CD4-positive, alpha-beta T cell treated with Interferon alpha-2 for 1 hour (primary cell): ENCODE data around the gene TAC3.
"Not testable (repeated sequence)": the region's sequence is repeated elsewhere in the genome, so short reads cannot be mapped to it uniquely, and the experiment has no call there.

Experiments
- DNase-seq, 2 donors: peaks; one replicate each; pipeline ENCODE4 v3.0.0-alpha.2; 2020 to 2022

Gene TAC3

GRCh38 chr12:57016348-57016747, at the start of gene TAC3:
Gene TAC3, minus strand, starts transcription at chr12:57016529. Its CDS starts 732 bp downstream, at chr12:57015797.
- no peak for DNase-seq

DNA sequence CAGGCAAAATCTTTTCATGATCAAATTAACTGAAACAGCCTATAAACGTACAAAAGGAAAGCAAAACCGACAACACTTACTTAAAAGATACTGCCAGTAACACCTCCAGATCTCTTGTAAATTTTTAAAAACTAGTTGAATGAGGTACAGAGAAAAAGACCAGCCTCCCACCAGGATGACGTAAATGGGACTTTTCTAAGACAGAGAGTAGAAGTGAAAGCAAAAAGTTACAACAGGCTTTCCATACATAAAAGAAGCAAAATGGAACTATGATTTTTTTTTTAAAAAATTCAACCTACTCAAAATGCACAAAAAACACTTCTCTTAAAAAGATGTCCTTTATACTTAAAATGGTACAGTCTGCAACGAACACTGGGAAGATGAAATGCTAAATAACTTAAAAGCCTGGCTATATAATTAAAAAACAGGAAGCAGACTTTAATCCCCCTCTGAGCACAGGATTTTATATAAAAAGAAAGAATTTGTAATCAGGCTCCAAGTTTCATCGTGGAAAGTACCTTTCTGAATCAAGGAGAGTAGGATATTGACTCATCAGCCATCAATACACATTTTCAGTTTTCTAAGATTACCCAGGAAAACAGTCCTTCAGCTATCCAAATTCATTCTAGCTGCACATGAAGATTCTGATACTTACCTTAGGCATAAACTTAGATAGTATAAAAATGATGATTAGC, 47.8 kb upstream of the TAC3 start:
- peak; percentile 73 to 89 for DNase-seq

- no peak for DNase-seq
These were observed 42.1 kb upstream of the TAC3 start for GRCh38 chr12:57058454-57058853.

DNA sequence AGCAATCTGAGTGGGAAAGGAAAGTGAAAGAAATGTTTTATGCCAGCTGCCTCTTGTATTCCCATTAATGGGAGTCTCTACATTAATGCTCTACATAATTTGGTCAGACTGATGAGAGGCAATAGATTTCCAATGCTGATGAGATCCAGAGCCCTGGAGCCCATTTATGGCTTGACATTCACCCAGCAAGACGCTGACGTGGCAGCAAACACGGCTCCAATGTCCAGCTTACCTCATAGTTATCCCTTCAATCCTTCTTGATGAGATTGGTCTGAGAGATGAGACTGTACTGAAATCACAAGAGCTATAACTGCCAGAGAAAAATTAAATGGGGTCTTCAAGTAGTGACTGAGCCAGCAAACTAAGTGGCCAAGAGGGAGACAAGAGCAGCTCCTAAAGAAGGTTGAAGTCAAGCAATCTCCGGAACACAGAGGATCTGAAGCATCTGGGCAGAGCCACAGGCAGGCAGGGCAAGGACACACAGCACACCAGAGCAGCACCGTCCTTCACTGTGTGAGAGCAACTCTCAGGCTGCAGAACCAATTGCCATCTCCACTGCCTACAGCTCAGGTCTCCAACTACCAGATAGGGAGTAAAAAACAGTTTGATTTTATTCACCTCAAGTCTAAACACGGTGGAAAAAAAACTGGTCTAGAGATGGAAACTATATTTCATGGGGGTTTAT, 40.9 kb upstream of the TAC3 start:
- DNase-seq, result no peak

GRCh38 chr12:57055824-57056223, 39.5 kb upstream of the TAC3 start:
- peak in 1 of 2 donors; percentile 32 for DNase-seq

GRCh38 chr12:57053901-57054300, 37.6 kb upstream of the TAC3 start:
- not testable (repeated sequence) for DNase-seq

DNA sequence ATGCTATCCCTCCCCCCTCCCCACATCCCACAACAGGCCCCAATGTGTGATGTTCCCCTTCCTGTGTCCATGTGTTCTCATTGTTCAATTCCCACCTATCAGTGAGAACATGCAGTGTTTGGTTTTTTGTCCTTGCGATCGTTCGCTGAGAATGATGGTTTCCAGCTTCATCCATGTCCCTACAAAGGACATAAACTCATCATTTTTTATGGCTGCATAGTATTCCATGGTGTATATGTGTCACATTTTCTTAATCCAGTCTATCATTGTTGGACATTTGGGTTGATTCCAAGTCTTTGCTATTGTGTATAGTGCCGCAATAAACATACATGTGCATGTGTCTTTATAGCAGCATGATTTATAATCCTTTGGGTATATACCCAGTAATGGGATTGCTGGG, 36.8 kb upstream of the TAC3 start:
- DNase-seq, result not testable (repeated sequence)

DNA sequence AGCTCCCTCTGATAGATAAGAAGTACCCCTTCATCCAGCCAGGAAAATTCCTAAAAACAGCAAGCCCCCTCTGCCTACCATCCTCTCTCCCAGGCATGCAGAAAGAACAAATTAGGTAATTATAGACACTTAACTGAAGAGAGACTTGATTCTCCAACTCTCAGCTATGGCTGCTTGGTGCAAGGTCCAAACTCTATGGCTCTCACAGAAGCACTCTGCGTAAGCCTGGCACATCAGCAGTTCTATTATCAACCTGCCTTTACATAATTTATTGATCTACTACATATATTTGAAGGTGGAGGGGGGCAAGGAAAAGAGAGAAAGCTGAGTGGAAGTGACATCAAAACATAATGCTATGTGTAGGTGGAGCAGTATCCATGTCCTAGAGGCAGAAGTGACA, 34.7 kb upstream of the TAC3 start:
- DNase-seq, result no peak

- DNase-seq, result no peak
These were observed 33.6 kb upstream of the TAC3 start, which contains the start of gene MYO1A for GRCh38 chr12:57049890-57050289. Gene MYO1A, minus strand, starts transcription at chr12:57050129. Its CDS starts 1,806 bp downstream, at chr12:57048323.

DNA sequence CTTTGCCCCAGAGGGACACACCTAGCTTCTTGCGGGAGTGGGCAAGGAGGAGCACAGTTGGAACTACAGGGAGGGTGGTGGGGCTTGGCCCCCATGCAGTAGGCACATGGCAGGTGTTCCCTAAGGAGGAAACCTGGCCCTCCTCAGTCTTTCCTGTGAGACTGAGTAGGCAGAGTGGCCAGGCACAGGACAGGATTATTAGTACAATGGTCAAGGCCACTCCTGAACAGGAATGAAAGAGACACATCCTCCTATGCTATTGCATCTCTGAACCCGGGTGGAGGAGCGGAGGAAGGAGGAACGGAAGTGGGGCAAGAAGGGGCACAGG, 32.8 kb upstream of the TAC3 start:
- DNase-seq, result no peak

DNA sequence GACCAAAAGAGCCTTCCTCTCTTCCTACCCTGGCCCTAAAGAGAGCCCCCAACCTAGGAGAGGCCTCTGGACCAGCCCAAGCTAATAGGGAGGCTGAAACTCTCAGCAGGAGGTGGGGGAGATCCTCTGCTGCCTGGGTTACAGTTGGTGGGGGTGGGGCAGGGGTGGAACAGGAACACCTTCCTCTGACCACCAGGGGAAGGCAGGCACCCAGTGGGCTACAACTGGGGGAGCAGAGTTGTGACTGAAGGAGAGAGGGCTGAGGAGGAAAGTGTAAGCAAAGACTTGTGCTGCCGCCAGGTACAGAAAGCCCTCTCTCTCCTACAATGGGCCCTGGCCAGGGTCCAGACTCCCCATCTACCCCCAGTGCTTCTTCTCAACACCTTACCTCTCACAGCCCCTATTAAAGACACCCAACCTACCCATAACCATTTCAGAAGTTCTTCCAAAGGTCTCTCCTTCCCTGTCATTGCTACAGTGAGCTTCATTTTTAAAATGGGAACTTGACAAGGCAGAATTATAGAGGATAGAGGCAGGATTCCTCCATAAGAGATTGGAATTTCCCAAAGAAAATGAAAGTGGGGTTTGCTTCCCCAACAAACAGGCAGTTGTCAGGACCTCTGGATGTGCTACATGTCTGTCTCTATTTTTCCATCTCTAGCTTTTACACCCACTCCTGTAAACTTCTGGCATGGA, 32.2 kb upstream of the TAC3 start:
- DNase-seq, result no peak

- DNase-seq, result no peak
These were observed 31.7 kb upstream of the TAC3 start for GRCh38 chr12:57047981-57048380.

DNA sequence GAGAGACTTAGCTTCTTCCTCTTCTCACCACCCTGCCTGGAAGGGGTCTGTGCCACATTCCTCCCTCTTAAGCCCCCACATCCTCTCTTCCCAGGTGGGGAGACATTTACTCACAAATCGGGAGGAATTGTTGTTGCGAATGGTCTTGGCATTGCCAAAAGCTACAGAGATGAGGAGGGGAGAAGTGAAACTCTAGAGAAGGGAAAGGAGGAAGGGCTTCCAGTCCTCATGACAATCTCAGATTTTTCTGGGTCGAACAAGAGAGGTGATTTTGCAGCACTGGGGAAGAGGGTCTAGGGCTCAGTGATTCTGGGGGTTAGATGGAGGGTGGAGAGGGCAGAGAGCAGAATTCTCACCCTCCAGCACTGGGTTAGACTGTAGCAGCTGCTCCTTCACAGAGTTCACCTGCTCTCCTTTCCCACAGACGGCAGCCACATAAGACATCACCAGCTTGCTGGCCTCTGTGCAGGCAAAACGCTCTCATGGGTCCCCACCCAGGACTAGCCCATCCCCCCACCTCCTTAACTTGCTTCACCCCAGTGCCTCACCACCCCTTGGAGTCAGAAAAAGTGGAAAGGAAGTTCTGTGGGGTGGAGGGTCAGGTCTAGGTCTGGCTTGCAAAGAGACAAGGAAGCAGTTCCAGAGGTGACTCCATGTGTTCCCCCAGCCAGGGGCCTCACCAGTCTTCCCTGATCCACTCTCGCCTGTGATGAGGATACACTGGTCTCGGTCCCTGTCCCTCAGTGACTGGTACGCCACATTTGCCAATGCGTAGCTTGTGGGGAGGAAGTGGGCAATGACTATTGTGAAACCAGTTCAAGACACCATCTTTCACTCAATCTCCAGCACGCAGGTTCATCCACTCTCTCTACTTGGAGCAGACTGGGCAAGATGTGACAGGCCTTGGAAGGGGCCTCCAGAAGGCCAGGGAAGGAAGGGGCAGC, 30.9 kb upstream of the TAC3 start:
- peak; percentile 9 to 47 for DNase-seq

DNA sequence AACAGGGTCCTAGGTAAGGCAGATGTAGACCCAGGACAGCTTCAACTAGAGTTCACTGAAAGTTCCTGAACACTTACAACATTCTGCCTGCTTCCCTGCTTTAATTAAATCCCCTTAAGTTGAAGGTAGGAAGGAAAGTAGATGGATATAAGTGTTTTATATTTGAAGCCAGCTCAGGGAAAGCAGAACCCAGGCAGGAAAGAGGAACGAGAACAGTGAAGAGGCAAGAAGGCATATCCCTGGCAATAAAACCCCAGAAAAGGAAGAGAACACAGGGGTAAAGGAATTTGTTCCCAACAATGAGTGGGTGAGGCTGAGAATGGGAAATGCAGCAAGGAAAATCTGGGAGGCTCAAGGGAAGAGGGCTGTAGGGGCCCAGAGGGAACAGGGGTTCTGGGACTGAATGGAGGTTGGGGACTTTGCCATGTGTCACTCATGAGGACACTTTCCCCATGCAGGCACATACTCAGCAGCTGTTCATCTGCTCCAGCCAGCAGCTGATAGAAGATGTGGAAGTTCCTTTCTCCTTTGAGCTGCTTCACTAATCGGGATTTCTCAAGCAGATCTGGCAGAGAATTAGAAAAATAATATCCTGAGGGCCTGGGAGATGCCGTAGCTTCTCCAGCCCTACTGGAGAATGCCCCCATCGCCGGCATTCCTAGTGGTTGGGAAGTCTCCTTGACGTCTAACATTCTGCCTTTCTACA, 29.9 kb upstream of the TAC3 start:
- no peak for DNase-seq

DNA sequence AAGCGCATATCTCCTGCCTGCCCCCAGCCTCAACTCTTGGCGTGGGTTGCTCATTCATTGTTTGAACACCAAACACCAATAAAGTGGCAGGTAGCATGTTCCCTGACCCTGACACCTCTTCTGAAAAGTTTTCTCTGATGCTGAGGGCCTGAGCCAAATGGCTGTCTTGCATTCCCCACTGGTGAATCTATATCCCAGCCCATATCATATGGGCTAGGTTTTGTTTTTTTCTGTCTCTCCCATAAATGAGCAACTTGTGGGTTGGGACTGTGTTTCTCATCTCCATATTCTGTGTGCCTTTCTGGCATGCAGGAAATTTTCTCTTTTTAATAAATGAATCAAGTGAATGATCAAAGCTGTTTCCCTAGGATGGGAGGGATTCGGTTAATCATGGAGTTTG, 28.6 kb upstream of the TAC3 start:
- no peak for DNase-seq

DNA sequence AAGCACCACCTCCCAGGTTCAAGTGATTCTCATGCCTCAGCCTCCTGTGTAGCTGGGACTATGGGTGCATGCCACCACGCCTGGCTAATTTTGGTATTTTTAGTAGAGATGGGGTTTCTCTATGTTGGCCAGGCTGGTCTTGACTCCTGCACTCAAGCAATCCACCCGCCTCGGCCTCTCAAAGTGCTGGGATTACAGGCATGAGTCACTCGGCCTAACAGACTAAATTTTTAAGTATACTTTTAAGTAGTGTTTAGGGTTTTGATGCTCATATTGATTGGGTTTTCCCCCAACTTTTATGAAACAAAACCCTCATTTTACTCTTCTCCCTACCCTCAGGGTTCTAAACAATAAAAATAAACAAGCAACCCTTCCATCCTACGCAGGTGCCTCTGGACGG, 28.1 kb upstream of the TAC3 start:
- DNase-seq, result no peak

DNA sequence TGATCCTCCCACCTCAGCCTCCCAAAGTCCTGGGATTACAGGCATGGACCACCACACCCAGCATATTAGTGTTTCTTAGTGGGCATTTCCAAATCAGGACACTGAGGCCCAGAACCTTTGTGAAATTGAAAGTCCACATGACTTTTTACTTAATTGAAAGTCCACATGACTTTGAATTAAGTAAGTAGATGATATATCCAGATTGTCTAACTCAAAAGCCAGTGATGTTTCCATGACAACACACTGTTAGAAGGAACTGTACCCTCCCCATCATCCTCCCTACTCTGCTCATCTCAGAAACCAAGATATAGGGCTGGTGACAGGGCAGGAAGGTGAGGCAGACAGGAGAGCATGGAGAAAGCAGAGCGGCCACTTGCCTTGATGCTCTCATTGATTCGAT, 26.4 kb upstream of the TAC3 start:
- DNase-seq, result no peak

- no peak for DNase-seq
These were observed 24.4 kb upstream of the TAC3 start for GRCh38 chr12:57040750-57041149.

- no peak for DNase-seq
These were observed 23.9 kb upstream of the TAC3 start for GRCh38 chr12:57040211-57040610.

DNA sequence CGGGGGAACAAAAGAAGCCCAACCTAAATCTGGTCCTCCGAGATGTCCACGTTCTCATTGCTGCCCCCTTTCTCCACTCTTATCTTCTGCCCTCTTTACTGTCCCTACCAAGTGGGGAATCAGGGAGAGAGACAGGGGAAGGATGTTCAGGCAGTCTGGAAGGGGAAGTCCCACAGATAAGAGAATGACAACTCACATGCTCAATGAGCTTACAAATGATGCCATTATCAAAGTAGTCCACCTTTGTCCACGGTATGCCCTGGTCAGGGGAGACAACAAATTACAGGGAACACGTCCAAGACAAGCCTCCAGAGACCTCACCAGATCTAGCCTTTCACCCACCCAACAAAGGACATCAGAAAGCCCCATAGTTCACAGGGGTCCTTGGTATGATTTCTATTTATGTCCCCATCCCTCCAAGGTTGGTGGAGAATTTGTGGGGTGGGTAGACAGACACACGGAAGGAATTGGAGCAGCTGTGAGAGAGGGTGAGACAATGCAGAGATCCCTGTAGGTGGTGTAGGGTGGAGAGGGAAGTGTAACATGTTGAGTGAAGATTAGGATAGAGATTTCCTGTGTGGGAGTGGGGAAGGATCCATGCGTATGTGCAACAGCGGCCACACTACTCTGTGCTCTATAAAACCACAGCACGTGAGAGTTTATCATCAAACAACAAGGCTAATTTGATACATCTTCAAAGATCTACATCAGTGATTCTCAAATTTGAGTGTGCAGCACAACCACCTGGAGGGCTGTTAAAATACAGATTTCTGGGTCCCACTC, 22.9 kb upstream of the TAC3 start:
- no peak for DNase-seq

- no peak for DNase-seq
These were observed 20.9 kb upstream of the TAC3 start for GRCh38 chr12:57037264-57037663.
